ENCODE data around the gene DUSP5. TPM values are rescaled to one million over a fixed set of nuclear protein-coding genes. Genes with fewer than 3 reads are reported as not detected.

DUSP5 gene
- total RNA-seq, 1 experiment from 2014 or later = 137 TPM

DNA sequence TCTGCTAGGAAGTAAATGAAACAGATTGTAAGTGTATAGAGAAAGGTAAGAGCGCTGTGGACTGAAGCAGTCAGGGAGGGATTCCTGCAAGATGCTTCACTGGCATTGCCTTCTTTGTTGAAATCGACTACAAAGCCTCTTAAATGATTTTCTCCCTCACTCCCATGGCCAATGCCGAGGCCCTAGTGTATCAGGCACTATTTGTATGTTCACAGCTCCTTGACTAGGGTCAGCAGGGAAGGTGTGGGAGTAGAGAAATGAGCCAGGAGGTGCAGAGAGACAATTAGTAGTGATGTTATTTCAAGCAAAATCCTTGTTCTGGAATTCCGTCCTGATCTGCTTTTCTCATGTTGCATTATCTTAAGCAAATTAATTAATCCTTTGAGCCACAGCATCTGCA, 22.9 kb upstream of the DUSP5 start:
- Histone ChIP-seq H2AFZ (ENCODE audit: low read depth, low read length, poor library complexity, severe bottlenecking) (no peak overlapping the region), H3K27me3 (ENCODE audit: insufficient read depth, low read length) (no peaks in the 10 kb centered on the region), H3K4me1 (ENCODE audit: control insufficient read depth in 1 of 2, insufficient read depth in 2 of 2, low read length in 2 of 2) (peaks cover 12 to 15% of the 10 kb centered on the region in 2 experiments; a peak in 3 of 4 replicates), H3K9ac (ENCODE audit: low read length) (no peak overlapping the region), H3K4me2 (ENCODE audit: low read length) (no peak overlapping the region), H3K27ac (ENCODE audit: low read depth, low read length) (no peak overlapping the region), H3K9me3 (ENCODE audit: control insufficient read depth in 1 of 2, insufficient read depth in 1 of 2, low read depth in 1 of 2, low read length in 2 of 2) (no peaks in the 10 kb centered on the region), H3K4me3 (replicated peaks in 1 of 2; ENCODE audit: low read depth in 1 of 2, low read length in 2 of 2) (no peak overlapping the region), H4K20me1 (ENCODE audit: insufficient read depth) (no peaks in the 10 kb centered on the region), H3K79me2 (ENCODE audit: insufficient read depth, low read length) (no peaks in the 10 kb centered on the region), H3K36me3 (ENCODE audit: control insufficient read depth in 1 of 2, insufficient read depth in 2 of 2, low read length in 2 of 2) (no peaks in the 10 kb centered on the region), H3K9me2 (ENCODE audit: insufficient read depth) (no peaks in the 10 kb centered on the region)
- ChIA-PET RAD21 (ENCODE audit: low non-redundant PET in 1 of 2, low total read pairs in 2 of 2, uncharacterized antibody in 2 of 2, unreplicated experiment in 2 of 2) (no interaction called here), POLR2A (interaction anchor here (0.6 kb wide), 1 partner anchor 12 kb away, joined by 3 read pairs; no protein-coding TSS in a partner anchor), CTCF (no interaction called here)
- TF ChIP-seq EZH2phosphoT487 (IDR thresholded peaks at IDR 0.05; ENCODE audit: borderline replicate concordance) (no peak), EZH2 (IDR thresholded peaks at IDR 0.05) (no peak), FOSL1 (IDR thresholded peaks at IDR 0.05; ENCODE audit: low read depth) (no peak), SRF (IDR thresholded peaks at IDR 0.05; ENCODE audit: low read depth) (no peak), ZNF274 (IDR thresholded peaks at IDR 0.05; ENCODE audit: low read depth, low read length) (no peak), ZFX (IDR thresholded peaks at IDR 0.05) (no peak), JUND (IDR thresholded peaks at IDR 0.05) (no peak), ELF1 (IDR thresholded peaks at IDR 0.05; ENCODE audit: borderline replicate concordance, low read depth) (no peak), CEBPB (IDR thresholded peaks at IDR 0.05; ENCODE audit: low read depth) (no peak), SIN3A (IDR thresholded peaks at IDR 0.05; ENCODE audit: low read depth) (no peak), SP1 (IDR thresholded peaks at IDR 0.05; ENCODE audit: low read depth) (no peak), TCF7L2 (IDR thresholded peaks at IDR 0.05; ENCODE audit: borderline replicate concordance, extremely low read depth, insufficient read depth, insufficient read length) (no peak), YY1 (IDR thresholded peaks at IDR 0.05; ENCODE audit: extremely low read depth, insufficient replicate concordance, low read depth, low read length) (no peak)
- TF ChIP-seq, protein P1, sequence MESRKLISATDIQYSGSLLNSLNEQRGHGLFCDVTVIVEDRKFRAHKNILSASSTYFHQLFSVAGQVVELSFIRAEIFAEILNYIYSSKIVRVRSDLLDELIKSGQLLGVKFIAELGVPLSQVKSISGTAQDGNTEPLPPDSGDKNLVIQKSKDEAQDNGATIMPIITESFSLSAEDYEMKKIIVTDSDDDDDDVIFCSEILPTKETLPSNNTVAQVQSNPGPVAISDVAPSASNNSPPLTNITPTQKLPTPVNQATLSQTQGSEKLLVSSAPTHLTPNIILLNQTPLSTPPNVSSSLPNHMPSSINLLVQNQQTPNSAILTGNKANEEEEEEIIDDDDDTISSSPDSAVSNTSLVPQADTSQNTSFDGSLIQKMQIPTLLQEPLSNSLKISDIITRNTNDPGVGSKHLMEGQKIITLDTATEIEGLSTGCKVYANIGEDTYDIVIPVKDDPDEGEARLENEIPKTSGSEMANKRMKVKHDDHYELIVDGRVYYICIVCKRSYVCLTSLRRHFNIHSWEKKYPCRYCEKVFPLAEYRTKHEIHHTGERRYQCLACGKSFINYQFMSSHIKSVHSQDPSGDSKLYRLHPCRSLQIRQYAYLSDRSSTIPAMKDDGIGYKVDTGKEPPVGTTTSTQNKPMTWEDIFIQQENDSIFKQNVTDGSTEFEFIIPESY (IDR thresholded peaks at IDR 0.05; ENCODE audit: extremely low read depth, insufficient replicate concordance, low read length) = no peak
- TF ChIP-seq, protein P2, sequence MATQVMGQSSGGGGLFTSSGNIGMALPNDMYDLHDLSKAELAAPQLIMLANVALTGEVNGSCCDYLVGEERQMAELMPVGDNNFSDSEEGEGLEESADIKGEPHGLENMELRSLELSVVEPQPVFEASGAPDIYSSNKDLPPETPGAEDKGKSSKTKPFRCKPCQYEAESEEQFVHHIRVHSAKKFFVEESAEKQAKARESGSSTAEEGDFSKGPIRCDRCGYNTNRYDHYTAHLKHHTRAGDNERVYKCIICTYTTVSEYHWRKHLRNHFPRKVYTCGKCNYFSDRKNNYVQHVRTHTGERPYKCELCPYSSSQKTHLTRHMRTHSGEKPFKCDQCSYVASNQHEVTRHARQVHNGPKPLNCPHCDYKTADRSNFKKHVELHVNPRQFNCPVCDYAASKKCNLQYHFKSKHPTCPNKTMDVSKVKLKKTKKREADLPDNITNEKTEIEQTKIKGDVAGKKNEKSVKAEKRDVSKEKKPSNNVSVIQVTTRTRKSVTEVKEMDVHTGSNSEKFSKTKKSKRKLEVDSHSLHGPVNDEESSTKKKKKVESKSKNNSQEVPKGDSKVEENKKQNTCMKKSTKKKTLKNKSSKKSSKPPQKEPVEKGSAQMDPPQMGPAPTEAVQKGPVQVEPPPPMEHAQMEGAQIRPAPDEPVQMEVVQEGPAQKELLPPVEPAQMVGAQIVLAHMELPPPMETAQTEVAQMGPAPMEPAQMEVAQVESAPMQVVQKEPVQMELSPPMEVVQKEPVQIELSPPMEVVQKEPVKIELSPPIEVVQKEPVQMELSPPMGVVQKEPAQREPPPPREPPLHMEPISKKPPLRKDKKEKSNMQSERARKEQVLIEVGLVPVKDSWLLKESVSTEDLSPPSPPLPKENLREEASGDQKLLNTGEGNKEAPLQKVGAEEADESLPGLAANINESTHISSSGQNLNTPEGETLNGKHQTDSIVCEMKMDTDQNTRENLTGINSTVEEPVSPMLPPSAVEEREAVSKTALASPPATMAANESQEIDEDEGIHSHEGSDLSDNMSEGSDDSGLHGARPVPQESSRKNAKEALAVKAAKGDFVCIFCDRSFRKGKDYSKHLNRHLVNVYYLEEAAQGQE (IDR thresholded peaks at IDR 0.05; ENCODE audit: low read depth) = no peak
- TF ChIP-seq, protein P3, sequence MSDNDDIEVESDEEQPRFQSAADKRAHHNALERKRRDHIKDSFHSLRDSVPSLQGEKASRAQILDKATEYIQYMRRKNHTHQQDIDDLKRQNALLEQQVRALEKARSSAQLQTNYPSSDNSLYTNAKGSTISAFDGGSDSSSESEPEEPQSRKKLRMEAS (IDR thresholded peaks at IDR 0.05) = no peak
- TF ChIP-seq, protein P4, sequence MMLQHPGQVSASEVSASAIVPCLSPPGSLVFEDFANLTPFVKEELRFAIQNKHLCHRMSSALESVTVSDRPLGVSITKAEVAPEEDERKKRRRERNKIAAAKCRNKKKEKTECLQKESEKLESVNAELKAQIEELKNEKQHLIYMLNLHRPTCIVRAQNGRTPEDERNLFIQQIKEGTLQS (IDR thresholded peaks at IDR 0.05) = no peak
- intact Hi-C loops (cut with micrococcal nuclease) = no loop called here
- no peak for ATAC-seq
- no peak for DNase-seq (ENCODE audit: low read depth, low spot score)
- no TSS peak for BruUV-seq (replicated peaks)

Data from HCT116 (cell line).